HG03039 (cell line): ENCODE results near the gene TARBP1.
"Not testable (repeated sequence)": the region's sequence is repeated elsewhere in the genome, so short reads cannot be mapped to it uniquely, and the experiment has no call there.

Experiments used
- ATAC-seq: cut with Tn5 transposase; IDR thresholded peaks from one replicate; pipeline ENCODE4 v1.9.1; 2021; ENCODE audit warnings: mild to moderate bottlenecking, moderate library complexity; ENCODE audit not compliant: unreplicated experiment

TARBP1 gene

GRCh38 chr1:234399515-234399914 is 79.5 kb downstream of the TARBP1 start:
- not testable (repeated sequence) for ATAC-seq

GRCh38 chr1:234398849-234399381 is 80.1 kb downstream of the TARBP1 start:
- peak; percentile 54 for ATAC-seq

- no peak for ATAC-seq
Measured at GRCh38 chr1:234397732-234398131, 81.2 kb downstream of the TARBP1 start.

- ATAC-seq = no peak
Measured at GRCh38 chr1:234396871-234397270, 82.1 kb downstream of the TARBP1 start.

- no peak for ATAC-seq
Measured at GRCh38 chr1:234396092-234396491, 82.9 kb downstream of the TARBP1 start.

GRCh38 chr1:234395297-234395696 is 83.7 kb downstream of the TARBP1 start:
- ATAC-seq = no peak

- no peak for ATAC-seq
Measured at GRCh38 chr1:234393190-234393589, 85.8 kb downstream of the TARBP1 start.

- ATAC-seq = no peak
Measured at GRCh38 chr1:234388094-234388493, 90.9 kb downstream of the TARBP1 start.

- ATAC-seq = no peak
Measured at GRCh38 chr1:234386122-234386521, 92.9 kb downstream of the TARBP1 start.

- no peak for ATAC-seq
Measured at GRCh38 chr1:234381699-234382555, 97.1 kb downstream of the TARBP1 start.

- ATAC-seq = not testable (repeated sequence)
Measured at GRCh38 chr1:234379591-234380109, 99.3 kb downstream of the TARBP1 start.

- ATAC-seq = no peak
Measured at GRCh38 chr1:234375672-234376071, 103.3 kb downstream of the TARBP1 start.

- no peak for ATAC-seq
Measured at GRCh38 chr1:234373959-234374254, 105.1 kb downstream of the TARBP1 start.

- peak; percentile 92 for ATAC-seq
Measured at GRCh38 chr1:234373064-234373958, 105.7 kb downstream of the TARBP1 start, which contains the start of gene COA6. TSS of gene COA6 (plus strand) at chr1:234373456. CDS start at chr1:234373467, 11 bp downstream.

GRCh38 chr1:234372011-234372757 is 106.8 kb downstream of the TARBP1 start:
- no peak for ATAC-seq

- no peak for ATAC-seq
Measured at GRCh38 chr1:234371414-234371813, 107.6 kb downstream of the TARBP1 start.

GRCh38 chr1:234369784-234370183 is 109.2 kb downstream of the TARBP1 start:
- no peak for ATAC-seq

GRCh38 chr1:234369033-234369430 is 109.9 kb downstream of the TARBP1 start:
- no peak for ATAC-seq

GRCh38 chr1:234368320-234369032 is 110.5 kb downstream of the TARBP1 start:
- no peak for ATAC-seq

GRCh38 chr1:234362558-234362957 is 116.4 kb downstream of the TARBP1 start:
- no peak for ATAC-seq
